Thoracic aorta (tissue), 2 donors: ENCODE measurements around the gene GATAD2B. TPM values are rescaled to one million over a fixed set of nuclear protein-coding genes. Genes with fewer than 3 reads are reported as not detected.
A peak's percentile ranks its signal among the peaks of the same experiment; 100 is the strongest.

ENCODE experiments used
- ATAC-seq: fragments of 150-250 bp; one replicate; pipeline ENCODE4 v1.8.0; 2017; ENCODE audit warnings: low read depth; ENCODE audit not compliant: insufficient number of reproducible peaks, low FRiP score
- DNase-seq: peaks from one replicate; pipeline ENCODE4 v3.0.0-alpha.2; 2020; ENCODE audit warnings: low spot score
- H3K27ac ChIP-seq, 2 donors: fragments of 200-600 bp; sonication (generic); 1 replicate in 1 of 2; 2 replicates in 1 of 2; pipeline ENCODE4 v1.5.1; 2016; ENCODE audit warnings: mild to moderate bottlenecking in 2 of 2, moderate library complexity in 2 of 2
- H3K27me3 ChIP-seq: fragments of 200-600 bp; sonication (generic); replicated peaks from 2 replicates; pipeline ENCODE4 v1.6.0; 2016; ENCODE audit warnings: mild to moderate bottlenecking; ENCODE audit not compliant: insufficient read depth
- H3K36me3 ChIP-seq: fragments of 200-600 bp; sonication (generic); one replicate; pipeline ENCODE4 v1.5.1; 2016
- H3K4me1 ChIP-seq, 2 donors: fragments of 200-600 bp; sonication (generic); 1 replicate in 1 of 2; 2 replicates in 1 of 2; pipeline versions ENCODE4 v1.5.1 to v1.6.0; 2016; ENCODE audit warnings: low read depth in 2 of 2, mild to moderate bottlenecking in 1 of 2; ENCODE audit not compliant: control insufficient read depth in 1 of 2
- H3K4me3 ChIP-seq: fragments of 200-600 bp; sonication (generic); 2 replicates; pipeline ENCODE4 v1.5.1; 2016; ENCODE audit warnings: mild to moderate bottlenecking
- H3K9me3 ChIP-seq: fragments of 200-600 bp; sonication (generic); 2 replicates; pipeline ENCODE4 v1.5.1; 2016
- total RNA-seq, 2 donors: library from RNA; depleted of rRNA; stranded (reverse); fragments of >200 nt; gene quantifications; one replicate each; pipeline versions ENCODE4 v1.1.0 to v1.2.3, GENCODE V29; 2016
- TF ChIP-seq, protein P1 (sequence below): fragments of 200-600 bp; sonication (generic); IDR thresholded peaks from one replicate; pipeline ENCODE4 v1.5.1; 2019; ENCODE audit warnings: antibody characterized with exemption

GATAD2B gene
- total RNA-seq, 2 donors from 2014 or later: 22.7 to 31.5 TPM

DNA sequence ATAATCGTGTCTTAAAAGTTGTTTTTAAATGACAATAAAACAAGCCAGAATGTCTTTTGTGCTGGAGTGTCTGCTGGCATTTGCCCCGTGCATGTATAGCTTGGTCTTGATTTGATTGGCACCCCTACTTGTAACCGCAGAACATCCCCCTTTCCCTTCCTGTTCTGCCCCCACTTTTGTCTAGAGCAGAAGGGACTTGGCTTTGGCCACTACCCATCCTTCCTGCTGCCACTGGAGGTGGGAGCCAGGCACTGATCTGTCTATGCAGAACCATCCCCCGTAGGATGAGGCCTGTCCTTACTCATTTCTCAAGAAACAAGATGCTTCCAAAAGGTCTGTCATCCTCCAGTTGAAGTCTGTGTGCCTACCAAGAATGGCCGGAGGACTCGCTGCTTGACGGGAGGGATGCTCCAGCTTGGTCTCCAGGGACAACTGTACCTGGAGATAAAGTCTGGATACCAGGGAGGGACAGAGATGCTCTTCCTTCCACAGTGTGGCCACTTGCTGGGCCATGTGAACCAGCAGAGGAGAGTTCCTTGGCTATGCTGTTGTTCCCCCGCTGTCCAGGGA lies 148.7 kb downstream of the GATAD2B start:
- TF ChIP-seq, protein P1, sequence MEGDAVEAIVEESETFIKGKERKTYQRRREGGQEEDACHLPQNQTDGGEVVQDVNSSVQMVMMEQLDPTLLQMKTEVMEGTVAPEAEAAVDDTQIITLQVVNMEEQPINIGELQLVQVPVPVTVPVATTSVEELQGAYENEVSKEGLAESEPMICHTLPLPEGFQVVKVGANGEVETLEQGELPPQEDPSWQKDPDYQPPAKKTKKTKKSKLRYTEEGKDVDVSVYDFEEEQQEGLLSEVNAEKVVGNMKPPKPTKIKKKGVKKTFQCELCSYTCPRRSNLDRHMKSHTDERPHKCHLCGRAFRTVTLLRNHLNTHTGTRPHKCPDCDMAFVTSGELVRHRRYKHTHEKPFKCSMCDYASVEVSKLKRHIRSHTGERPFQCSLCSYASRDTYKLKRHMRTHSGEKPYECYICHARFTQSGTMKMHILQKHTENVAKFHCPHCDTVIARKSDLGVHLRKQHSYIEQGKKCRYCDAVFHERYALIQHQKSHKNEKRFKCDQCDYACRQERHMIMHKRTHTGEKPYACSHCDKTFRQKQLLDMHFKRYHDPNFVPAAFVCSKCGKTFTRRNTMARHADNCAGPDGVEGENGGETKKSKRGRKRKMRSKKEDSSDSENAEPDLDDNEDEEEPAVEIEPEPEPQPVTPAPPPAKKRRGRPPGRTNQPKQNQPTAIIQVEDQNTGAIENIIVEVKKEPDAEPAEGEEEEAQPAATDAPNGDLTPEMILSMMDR: no peak
- ATAC-seq (no peak), DNase-seq (no peak)
- no peaks in the 10 kb centered on the region for H3K27me3 ChIP-seq
- peak overlapping the region; percentile 83 to 91 for H3K27ac ChIP-seq
- peaks cover 31% of the 10 kb centered on the region for H3K36me3 ChIP-seq
- peaks cover 35 to 63% of the 10 kb centered on the region in 2 donors for H3K4me1 ChIP-seq
- H3K9me3 ChIP-seq: no peaks in the 10 kb centered on the region
- peak overlapping the region; percentile 86 for H3K4me3 ChIP-seq

DNA sequence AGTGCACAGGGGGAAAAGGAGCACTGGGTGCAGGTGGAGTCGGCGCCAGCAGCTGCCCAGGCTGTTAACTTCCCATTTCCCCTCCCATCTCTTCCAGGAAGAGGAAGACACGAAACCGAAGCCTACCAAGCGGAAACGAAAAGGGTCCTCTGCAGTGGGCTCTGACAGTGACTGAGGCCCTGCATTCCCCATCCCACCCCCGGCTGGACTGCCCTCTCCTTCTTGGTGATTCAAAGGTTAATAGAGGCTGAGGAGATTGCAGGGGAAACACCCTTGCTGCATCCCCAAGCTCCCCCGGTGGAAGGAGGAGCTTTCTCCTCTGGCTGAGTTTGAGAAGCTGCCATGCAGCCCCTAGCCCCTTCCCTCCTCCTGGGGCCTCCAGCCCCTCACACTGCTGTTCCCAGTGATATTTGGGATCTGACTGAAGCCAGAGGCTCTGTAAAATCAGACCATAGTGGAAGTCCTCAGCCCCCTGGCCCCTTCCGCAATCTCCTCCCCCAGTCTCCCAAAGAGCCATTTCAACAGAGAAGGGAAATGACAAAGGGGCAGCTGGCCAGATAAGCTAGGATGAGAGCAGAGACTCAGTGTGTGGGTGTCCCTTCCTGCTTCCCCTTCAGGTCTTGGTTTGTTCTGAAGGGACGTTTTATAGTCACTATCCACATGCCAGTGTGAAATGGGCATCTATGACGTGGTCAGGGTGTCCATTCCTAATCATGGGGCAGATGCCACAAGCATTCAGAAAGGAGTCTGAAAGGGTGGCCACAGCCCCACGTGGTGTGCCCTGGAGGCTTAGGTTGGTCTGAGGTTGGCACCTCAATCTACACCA lies 149.5 kb downstream of the GATAD2B start:
- Histone ChIP-seq H3K4me1 (peaks cover 35 to 55% of the 10 kb centered on the region in 2 donors), H3K4me3 (peak overlapping the region; percentile 6), H3K27me3 (no peaks in the 10 kb centered on the region), H3K9me3 (no peaks in the 10 kb centered on the region), H3K27ac (peak overlapping the region; percentile 83 to 91), H3K36me3 (peaks cover 39% of the 10 kb centered on the region)
- TF ChIP-seq, protein P1: no peak
- ATAC-seq: no peak
- no peak for DNase-seq

DNA sequence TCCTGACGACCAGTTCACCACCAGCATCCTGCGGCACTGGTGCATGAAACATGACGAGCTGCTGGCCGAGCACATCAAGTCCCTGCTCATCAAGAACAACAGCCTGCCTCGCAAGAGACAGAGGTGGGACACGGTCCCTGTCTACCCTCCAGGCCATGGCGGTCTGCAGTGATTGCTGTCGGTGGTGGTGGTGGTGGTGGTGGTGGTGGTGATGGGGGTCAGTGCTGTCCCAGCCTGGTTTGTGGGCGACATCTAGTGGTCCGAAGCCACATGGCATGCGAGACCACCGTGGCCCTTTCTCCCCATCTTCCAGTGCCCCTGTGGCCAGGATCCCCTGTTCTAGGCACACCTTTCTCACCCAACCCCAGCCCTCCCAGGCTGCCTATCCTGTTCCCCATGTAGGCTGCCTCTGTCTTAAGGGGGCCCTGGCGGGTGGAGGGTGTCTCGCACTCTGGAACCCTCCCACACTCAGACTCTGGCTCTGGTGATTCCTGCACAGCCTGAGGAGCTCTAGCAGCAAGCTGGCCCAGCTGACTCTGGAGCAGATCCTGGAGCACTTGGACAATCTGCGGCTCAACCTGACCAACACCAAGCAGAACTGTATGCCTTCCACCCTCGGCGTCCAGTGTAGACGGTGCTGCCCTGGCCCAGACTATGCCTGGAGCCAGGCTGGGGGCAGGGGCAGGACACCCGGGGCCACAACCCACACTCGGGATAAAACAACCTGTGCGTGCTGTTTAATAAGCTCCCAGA lies 150.8 kb downstream of the GATAD2B start:
- Histone ChIP-seq H3K9me3 (no peaks in the 10 kb centered on the region), H3K4me3 (no peak overlapping the region), H3K27ac (peak overlapping the region; percentile 51 to 58), H3K4me1 (peaks cover 23 to 42% of the 10 kb centered on the region in 2 donors), H3K27me3 (no peaks in the 10 kb centered on the region), H3K36me3 (peaks cover 50% of the 10 kb centered on the region)
- no peak for ATAC-seq
- TF ChIP-seq, protein P1: peak; percentile 70
- no peak for DNase-seq

DNA sequence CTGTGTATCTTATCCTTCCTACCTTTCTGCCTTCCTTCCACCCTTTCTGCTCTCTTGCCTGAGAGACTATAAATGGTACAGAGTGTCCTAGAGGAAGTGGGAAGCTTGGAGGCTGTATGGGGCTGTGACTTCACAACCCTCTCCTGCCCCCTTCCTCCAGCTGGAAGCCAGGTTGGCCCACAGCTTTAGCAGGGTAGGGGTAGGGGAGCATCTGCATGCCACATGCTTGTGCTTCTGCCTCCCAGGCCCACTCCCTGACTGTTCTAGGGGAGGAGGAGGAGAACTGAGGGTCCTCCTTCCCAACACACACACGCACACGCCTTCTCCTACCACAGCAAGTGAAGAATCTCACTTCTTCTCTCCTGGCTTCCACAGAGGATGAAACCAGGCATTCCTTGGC lies 151.5 kb downstream of the GATAD2B start:
- H3K27me3 ChIP-seq: no peaks in the 10 kb centered on the region
- TF ChIP-seq, protein P1: no peak
- no peak overlapping the region for H3K4me3 ChIP-seq
- ATAC-seq: no peak
- peaks cover 51% of the 10 kb centered on the region for H3K36me3 ChIP-seq
- no peaks in the 10 kb centered on the region for H3K9me3 ChIP-seq
- H3K4me1 ChIP-seq: peaks cover 17 to 34% of the 10 kb centered on the region in 2 donors
- DNase-seq: no peak
- H3K27ac ChIP-seq: peak overlapping the region; percentile 51 to 58

GRCh38 chr1:153770797-153771196 lies 152.0 kb downstream of the GATAD2B start:
- Histone ChIP-seq H3K4me3 (no peak overlapping the region), H3K36me3 (peaks cover 53% of the 10 kb centered on the region), H3K27me3 (no peaks in the 10 kb centered on the region), H3K4me1 (peaks cover 18 to 30% of the 10 kb centered on the region in 2 donors), H3K27ac (peak overlapping the region; percentile 51 to 58), H3K9me3 (no peaks in the 10 kb centered on the region)
- TF ChIP-seq, protein P1: no peak
- ATAC-seq (no peak), DNase-seq (no peak)
